NCI-H1092 (cell line): ENCODE data around the gene NT5C.
"Not testable (repeated sequence)": the region's sequence is repeated elsewhere in the genome, so short reads cannot be mapped to it uniquely, and the experiment has no call there.

Experiments used
- DNase-seq: peaks from one replicate; lab custom pipeline; 2025; lab: John Stamatoyannopoulos, UW

Gene NT5C

DNA sequence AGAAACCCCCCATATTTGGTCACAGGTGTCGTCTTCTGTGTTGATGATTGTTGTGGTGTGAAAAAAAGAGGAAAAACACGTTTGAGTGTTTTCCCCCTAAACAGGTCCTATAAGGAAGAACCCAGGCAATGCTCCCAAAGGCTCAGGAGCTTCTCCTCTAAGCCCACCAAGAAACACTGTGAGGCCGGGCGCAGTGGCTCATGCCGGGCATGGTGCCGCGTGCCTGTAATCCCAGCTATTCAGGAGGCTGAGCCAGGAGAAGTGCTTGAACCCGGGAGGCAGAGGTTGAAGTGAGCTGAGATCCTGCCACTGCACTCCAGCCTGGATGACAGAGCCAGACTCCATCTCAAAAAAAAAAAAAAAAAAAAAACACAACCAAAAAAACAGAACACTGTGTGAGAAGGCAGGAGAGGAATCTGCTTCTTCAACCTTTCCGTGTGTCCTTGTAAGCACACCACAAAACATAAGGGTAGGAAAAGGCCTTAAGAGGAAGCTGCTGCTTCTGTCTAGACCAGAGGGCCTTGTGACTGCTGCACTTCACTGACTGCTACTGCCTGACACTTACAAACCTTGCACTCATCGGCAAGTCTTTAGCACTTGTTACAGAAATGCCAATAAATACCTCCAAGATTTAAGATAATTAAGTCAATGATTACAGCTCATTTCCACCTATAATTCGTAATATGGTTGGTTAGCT is 13.4 kb upstream of the NT5C start:
- no peak for DNase-seq

- DNase-seq, result no peak
These were observed 10.9 kb upstream of the NT5C start for GRCh38 chr17:75142236-75142971.

- no peak for DNase-seq
These were observed 7.0 kb upstream of the NT5C start for GRCh38 chr17:75138519-75138918.

DNA sequence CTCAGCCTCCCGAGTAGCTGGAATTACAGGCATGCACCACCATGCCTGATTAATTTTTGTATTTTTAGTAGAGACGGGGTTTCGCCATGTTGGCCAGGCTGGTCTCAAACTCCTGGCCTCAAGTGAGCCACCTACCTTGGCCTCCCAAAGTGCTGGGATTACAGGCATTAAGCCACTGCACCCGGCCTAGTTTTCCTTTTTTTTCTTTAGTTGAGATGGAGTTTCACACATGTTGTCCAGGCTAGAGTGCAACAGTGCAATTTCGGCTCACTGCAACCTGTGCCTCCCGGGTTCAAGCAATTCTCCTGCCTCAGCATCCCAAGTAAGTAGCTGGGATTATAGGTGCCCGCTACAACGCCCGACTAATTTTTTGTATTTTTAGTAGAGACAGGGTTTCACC is 6.2 kb upstream of the NT5C start:
- not testable (repeated sequence) for DNase-seq

GRCh38 chr17:75135946-75136345 is 4.4 kb upstream of the NT5C start:
- no peak for DNase-seq

DNA sequence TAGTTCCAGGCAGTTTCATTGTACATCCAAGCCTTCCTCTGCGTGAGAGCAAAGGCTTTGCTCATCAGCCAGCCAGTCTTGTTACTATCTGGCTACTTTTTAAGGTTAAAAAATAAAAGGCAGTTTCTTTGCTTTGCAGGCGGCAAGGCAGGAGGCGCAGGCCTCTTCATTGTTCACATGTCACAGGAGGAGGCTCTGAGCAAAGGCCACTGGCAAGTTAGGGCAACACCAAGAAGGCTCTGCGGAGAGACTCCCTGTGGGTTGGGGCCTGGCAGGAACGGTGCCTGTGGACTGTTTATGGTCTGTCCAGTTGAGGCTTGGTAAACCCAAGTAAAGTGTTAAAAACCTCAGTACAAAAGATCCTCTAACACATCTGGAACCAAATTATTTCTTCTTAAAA is 3.9 kb upstream of the NT5C start:
- DNase-seq, result no peak

DNA sequence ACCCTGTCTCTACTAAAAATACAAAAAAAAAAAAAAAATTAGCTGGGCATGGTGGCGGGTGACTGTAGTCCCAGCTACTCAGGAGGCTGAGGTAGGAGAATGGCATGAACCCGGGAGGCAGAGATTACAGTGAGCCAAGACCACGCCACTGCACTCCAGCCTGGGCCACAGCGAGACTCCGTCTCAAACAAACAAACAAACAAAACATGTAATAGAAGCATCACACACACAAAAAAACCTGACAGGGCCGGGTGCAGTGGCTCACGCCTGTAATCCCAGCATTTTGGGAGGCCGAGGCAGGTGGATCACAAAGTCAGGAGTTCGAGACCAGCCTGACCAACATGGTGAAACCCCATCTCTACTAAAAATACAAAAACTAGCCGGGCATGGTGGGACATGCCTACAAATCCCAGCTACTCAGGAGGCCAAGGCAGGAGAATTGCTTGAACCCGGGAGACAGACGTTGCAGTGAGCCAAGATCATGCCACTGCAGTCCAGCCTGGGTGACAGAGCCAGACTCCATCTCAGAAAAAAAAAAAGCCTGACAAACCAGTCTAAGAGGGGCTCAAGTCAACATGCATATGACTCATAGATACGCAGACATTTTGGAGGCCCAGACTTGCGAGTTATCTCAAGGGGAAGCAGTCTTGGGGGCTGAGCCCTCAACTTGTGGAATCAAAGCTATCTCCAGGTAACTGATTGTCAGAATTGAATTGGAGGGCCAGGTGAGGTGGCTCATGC is 2.2 kb upstream of the NT5C start:
- not testable (repeated sequence) for DNase-seq

DNA sequence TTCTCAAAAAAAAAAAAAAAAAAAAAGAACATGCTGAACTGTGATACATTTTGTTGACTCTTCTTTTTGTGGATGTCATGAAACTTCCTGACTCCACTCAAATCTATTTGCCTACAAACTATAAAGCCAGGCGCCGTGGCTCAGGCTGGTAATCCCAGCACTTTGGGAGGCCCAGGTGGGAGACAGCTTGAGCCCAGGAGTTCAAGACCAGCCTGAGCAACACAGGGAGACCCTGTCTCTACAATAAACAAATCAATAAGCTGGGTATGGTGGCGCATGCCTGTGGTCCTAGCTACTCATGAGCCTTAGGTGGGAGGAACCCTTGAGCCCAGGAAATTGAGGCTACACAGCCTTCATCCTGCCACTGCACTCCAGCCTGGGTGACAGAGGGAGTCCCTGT is 1.5 kb upstream of the NT5C start:
- no peak for DNase-seq

DNA sequence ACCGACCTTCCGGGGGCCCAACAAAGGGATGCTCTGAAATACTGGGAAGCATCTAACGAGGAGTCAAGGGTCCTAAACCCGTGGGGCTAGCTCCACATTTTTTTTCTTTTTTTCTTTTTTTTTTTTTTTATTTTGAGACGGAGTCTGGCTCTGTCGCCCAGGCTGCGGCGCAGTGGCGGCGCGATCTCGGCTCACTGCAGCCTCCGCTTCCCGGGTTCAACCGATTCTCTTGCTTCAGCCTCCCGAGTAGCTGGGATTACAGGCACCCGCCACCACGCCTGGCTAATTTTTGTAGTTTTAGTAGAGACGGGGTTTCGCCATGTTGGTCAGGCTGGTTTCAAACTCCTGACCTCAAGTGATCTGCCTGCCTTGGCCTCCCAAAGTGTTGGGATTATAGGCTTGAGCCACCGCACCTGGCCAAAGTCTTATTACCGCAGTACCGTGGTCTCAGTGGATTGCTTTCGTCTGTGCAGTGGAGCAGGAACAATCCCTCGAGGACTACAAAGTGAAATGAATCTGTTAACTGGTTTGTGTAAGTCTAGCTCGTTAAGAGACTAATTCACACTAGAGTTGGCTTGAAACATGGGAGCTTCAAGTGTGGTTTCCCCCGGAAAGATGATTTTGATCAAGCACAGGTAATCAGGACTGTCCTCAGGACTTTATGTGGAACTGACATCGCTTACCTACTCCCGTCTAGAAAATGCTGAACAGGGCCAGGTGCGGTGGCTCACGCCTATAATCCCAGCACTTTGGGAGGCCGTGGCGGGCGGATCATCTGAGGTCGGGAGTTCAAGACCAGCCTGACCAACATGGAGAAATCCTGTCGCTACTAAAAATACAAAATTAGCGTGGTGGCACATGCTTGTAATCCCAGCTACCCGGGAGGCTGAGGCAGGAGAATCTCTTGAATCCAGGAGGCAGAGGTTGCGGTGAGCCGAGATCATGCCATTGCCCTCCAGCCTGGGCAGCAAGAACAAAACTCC is 767 bp upstream of the NT5C start:
- DNase-seq, result not testable (repeated sequence)

- DNase-seq, result peak; percentile 32
These were observed 787 bp downstream of the NT5C start for GRCh38 chr17:75130632-75131277.

DNA sequence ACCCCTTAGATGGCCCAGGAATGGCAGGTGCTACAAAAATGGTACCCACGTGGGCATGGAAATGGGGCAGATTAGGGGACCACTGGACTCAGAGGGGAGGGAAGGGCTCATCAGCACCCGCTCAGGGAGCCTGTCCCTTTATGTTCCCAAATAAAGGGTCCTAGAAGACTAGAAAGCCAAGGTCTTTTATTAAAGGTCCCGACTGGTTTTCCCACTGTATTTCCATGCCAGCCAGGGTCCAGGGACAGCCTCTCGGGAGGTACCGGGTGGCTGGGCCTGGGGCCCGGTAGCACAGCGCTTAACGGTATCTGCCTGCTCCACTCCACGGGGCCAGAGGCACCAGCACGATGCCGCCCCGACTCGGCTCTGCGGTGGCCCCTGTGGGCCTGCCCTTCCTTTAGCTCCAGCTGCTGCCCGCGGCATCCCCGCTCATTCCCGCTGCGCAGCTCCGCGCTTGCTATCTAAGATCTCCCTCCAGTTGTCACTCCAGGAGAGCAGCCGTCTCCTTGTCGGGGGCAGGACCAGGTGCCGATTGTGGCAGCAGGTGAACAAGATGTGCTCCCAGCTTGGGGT is 1.4 kb downstream of the NT5C start:
- DNase-seq, result no peak

GRCh38 chr17:75129576-75129975 is 2.0 kb downstream of the NT5C start:
- DNase-seq, result no peak

DNA sequence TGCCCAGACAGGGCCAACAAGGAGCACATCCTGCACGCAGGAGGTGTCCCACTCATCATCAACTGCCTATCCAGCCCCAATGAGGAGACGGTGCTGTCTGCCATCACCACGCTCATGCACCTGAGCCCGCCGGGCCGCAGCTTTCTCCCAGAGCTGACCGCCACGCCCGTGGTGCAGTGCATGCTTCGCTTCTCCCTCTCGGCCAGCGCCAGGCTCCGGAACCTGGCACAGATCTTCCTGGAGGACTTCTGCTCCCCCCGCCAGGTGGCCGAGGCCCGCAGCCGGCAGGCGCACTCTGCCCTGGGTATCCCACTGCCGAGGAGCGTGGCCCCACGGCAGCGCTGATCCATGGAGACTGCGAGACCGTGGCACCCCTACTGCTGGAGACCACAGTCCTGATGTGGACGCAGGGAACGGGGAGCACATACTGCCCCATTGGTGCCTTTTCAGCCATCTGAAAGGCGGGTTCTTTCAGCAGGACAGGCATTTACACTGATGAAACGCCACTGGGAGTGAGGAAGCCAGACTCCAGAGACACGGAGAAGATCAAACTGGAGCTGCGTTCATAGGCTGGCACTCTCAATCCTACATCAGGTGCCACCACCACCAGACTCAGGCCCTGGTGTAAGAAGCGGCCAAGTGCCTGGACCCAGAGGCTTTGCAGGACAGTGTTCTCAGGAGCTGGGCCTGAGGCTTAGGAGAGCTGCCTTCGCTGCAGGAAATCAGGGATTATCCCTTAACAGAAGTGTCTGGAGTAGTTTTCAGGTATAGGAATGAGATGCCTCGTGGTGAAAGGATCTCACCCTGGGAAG is 2.6 kb downstream of the NT5C start:
- no peak for DNase-seq

DNA sequence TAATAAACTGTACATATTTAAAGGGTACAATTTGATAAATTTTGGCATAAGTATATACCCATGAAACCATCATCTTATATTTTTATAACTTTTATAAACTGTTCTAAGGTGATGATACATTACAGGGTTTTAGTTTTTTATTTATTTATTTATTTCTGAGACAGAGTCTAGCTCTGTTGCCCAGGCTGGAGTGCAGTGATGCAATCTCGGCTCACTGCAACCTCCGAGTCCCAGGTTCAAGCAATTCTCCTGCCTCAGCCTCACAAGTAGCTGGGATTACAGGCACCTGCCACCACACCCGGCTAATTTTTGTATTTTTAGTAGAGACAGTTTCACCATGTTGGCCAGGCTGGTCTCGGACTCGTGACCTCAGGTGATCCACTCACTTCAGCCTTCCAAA is 3.6 kb downstream of the NT5C start:
- DNase-seq, result not testable (repeated sequence)

DNA sequence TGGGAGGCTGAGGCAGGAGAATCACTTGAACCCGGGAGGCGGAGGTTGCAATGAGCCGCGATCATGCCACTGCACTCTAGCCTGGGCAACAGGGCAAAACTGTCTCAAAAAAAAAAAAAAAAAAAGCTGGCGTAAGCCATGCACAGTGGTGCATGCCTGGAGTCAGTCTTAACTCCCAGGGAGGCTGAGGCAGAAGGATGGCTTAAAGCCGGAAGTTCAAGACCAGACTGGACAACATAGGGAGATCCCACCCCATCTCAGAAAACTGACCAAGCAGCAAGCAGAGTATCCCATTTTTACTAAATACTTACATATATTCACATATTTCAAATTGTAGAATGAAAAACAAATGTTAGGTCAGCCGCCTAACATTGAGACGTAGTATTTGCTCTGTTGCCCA is 4.6 kb downstream of the NT5C start:
- no peak for DNase-seq

GRCh38 chr17:75125984-75126383 is 5.6 kb downstream of the NT5C start:
- DNase-seq, result no peak

DNA sequence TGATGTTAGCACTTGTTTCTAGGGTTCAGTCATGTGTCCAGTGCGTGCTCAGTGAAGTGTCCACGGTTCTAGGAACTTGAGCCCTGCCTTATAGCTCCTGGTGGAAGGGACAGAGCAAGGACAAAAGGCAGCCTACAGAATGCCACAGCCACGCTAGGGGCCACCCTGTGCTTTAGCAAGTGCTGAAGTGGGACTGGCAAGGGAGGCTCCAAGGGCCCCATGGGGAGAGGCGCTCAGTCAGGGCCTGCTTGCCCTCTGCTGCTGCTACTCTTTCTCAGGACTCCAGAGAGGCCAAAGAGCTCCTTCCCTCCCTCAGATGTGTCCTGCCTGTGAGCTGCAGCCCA is 6.8 kb downstream of the NT5C start:
- DNase-seq, result no peak

- DNase-seq, result no peak
These were observed 7.3 kb downstream of the NT5C start for GRCh38 chr17:75124041-75124818.

GRCh38 chr17:75118307-75118706 is 13.2 kb downstream of the NT5C start:
- DNase-seq, result no peak
